Uterine smooth muscle cell (primary cell): ENCODE results near the gene IQGAP1. TPM values are rescaled to one million over a fixed set of nuclear protein-coding genes. Genes with fewer than 3 reads are reported as not detected.

Source experiments
- total RNA-seq: library from RNA; depleted of rRNA; stranded (reverse); fragments of >200 nt; gene quantifications from 2 replicates; pipeline ENCODE4 v1.2.3, GENCODE V29; 2014

The IQGAP1 gene
- 265 and 279 TPM in 2 replicates for total RNA-seq

GRCh38 chr15:90387534-90388461 is at the start of gene IQGAP1:
IQGAP1 (plus strand) TSS chr15:90388242; CDS start chr15:90388342, 100 bp downstream.

GRCh38 chr15:90352107-90352893 is 35.7 kb upstream of the IQGAP1 start, which contains the start of gene ZNF774:
ZNF774 (plus strand) TSS chr15:90352284; CDS start chr15:90354661, 2,377 bp downstream.

GRCh38 chr15:90529371-90530249 is 141.6 kb downstream of the IQGAP1 start, which contains the start of gene CRTC3:
CRTC3 (plus strand) TSS chr15:90529923; CDS start chr15:90530072, 149 bp downstream.

Other genes with a start within 250 kb of the IQGAP1 start
- gene SEMA4B, start 186.9 kb upstream of the IQGAP1 start, total RNA-seq = 11.8 and 16.2 TPM in 2 replicates
- gene CIB1, start 154.3 kb upstream of the IQGAP1 start, total RNA-seq = 27.1 and 31.9 TPM in 2 replicates
- 3.0 and 11.0 TPM in 2 replicates for gene GDPGP1, start 154.0 kb upstream of the IQGAP1 start, total RNA-seq
- 0.12 TPM in 1 of 2 replicates, not detected in the other for gene TTLL13, start 138.7 kb upstream of the IQGAP1 start, total RNA-seq
- 71.2 and 76.0 TPM in 2 replicates for gene NGRN, start 122.6 kb upstream of the IQGAP1 start, total RNA-seq
- gene ZNF774, start 36.0 kb upstream of the IQGAP1 start, total RNA-seq = 1.1 and 2.5 TPM in 2 replicates
- gene CRTC3, start 141.7 kb downstream of the IQGAP1 start, total RNA-seq = 12.0 and 16.0 TPM in 2 replicates